ENCODE results near the gene DAZAP1.

Gene DAZAP1

DNA sequence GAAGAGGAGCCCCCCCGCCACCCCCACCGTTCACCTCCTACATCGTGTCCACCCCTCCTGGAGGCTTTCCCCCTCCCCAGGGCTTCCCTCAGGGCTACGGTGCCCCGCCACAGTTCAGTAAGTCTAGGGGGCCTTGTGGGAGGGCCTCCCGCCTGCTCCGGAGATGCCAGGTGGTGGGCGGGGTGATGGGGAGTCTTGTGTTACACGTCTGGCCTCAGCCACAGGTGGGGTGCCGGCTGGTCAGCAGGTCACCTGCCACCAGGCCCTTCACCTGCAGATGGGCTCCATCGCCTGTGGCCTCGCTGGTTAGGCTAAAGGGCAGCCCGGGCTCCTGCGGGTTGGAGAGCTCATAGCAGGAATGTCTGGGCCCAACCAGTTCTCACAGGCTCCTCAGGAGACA is 22.9 kb downstream of the DAZAP1 start:
- H3K4me3 ChIP-seq (ENCODE audit: low read depth, low read length) = no peak overlapping the region
- TF ChIP-seq, protein P1, sequence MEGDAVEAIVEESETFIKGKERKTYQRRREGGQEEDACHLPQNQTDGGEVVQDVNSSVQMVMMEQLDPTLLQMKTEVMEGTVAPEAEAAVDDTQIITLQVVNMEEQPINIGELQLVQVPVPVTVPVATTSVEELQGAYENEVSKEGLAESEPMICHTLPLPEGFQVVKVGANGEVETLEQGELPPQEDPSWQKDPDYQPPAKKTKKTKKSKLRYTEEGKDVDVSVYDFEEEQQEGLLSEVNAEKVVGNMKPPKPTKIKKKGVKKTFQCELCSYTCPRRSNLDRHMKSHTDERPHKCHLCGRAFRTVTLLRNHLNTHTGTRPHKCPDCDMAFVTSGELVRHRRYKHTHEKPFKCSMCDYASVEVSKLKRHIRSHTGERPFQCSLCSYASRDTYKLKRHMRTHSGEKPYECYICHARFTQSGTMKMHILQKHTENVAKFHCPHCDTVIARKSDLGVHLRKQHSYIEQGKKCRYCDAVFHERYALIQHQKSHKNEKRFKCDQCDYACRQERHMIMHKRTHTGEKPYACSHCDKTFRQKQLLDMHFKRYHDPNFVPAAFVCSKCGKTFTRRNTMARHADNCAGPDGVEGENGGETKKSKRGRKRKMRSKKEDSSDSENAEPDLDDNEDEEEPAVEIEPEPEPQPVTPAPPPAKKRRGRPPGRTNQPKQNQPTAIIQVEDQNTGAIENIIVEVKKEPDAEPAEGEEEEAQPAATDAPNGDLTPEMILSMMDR (IDR thresholded peaks at IDR 0.05; ENCODE audit: low read depth, low read length, missing control alignments) = no peak
- no peak for DNase-seq (ENCODE audit: low read depth)
- in situ Hi-C loops (cut with HindIII; ENCODE audit: low sequenced_read_pairs) = no loop called here

- in situ Hi-C loops (cut with HindIII; ENCODE audit: low sequenced_read_pairs) = no loop called here
- no peak overlapping the region for H3K4me3 ChIP-seq (ENCODE audit: low read depth, low read length)
- TF ChIP-seq, protein P1 (IDR thresholded peaks at IDR 0.05; ENCODE audit: low read depth, low read length, missing control alignments) = no peak
- no peak for DNase-seq (ENCODE audit: low read depth)
Observed at GRCh38 chr19:1431759-1432506, 24.5 kb downstream of the DAZAP1 start.

DNA sequence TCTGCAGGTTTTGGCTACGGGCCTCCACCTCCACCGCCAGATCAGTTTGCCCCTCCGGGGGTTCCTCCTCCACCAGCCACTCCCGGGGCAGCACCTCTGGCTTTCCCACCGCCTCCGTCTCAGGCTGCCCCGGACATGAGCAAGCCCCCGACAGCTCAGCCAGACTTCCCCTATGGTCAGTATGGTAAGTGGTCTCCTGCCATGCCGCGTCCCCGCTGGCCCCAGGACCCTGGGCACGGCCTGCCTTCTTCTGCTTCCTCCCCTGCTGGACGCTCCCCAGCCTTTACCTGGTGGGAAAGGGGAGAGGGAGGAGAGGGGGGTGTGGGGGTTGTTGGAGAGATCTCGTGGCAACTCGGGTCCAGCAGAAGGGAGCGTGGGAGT is 25.1 kb downstream of the DAZAP1 start:
- no peak for DNase-seq (ENCODE audit: low read depth)
- H3K4me3 ChIP-seq (ENCODE audit: low read depth, low read length) = no peak overlapping the region
- TF ChIP-seq, protein P1 (IDR thresholded peaks at IDR 0.05; ENCODE audit: low read depth, low read length, missing control alignments) = no peak
- in situ Hi-C loops (cut with HindIII; ENCODE audit: low sequenced_read_pairs) = no loop called here

DNA sequence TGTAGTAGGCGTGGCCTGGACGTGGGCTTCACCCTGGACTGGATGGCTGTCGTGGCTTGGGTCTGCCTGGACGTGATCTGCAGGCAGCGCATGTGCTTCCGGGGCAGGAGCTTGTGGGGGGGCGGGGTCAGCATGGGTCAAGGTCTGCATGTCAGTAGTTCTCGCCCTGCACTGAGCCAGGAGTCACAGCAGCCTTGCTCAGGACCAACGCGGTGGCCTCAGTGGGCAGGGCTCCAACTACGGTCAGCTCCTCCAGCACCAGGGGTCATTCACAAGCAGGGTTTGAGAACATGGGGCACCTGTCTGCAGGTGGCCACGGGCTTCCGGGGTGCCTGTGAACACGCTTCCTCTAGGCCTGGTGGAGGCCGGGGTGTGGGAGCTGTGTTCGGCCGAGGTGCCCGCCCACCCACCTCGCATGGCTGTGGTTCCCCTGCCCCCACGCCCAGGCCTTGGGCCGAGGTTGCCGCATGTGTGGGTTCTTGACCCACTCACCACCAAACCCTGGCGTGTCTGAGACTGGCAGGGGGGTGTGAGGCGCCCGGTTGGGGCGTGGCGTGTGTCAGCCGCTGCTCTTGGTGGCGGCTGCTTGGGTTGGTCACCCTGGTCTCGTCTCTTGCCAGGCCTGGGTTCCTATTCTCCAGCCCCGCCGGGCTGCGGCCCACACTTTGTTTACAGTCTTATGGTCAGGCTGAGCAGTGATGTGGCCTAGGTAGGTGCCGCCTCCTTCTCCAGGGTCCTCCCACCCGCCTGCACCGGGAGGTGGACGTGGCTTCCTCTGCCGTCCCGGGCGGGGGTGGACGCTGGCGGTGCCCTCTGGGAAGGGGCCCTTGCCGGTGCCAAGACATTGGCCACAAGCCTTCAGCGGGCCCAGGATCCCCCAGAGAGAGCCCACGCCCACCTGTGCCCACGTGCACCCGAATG is 26.0 kb downstream of the DAZAP1 start:
- H3K4me3 ChIP-seq (ENCODE audit: low read depth, low read length) = no peak overlapping the region
- in situ Hi-C loops (cut with HindIII; ENCODE audit: low sequenced_read_pairs) = no loop called here
- TF ChIP-seq, protein P1 (IDR thresholded peaks at IDR 0.05; ENCODE audit: low read depth, low read length, missing control alignments) = no peak

GRCh38 chr19:1434040-1434366 is 26.6 kb downstream of the DAZAP1 start:
- DNase-seq (ENCODE audit: low read depth) = no peak
- no peak overlapping the region for H3K4me3 ChIP-seq (ENCODE audit: low read depth, low read length)
- in situ Hi-C loops (cut with HindIII; ENCODE audit: low sequenced_read_pairs) = no loop called here
- TF ChIP-seq, protein P1 (IDR thresholded peaks at IDR 0.05; ENCODE audit: low read depth, low read length, missing control alignments) = no peak

More for the DNA sequence above, 26.0 kb downstream of the DAZAP1 start:
- no peak for DNase-seq (ENCODE audit: low read depth)

GRCh38 chr19:1434577-1435060 is 27.2 kb downstream of the DAZAP1 start:
- no peak overlapping the region for H3K4me3 ChIP-seq (ENCODE audit: low read depth, low read length)
- in situ Hi-C loops (cut with HindIII; ENCODE audit: low sequenced_read_pairs) = no loop called here
- DNase-seq (ENCODE audit: low read depth) = no peak
- TF ChIP-seq, protein P1 (IDR thresholded peaks at IDR 0.05; ENCODE audit: low read depth, low read length, missing control alignments) = no peak
